OCI-LY1 (cell line): Measurements from ENCODE around the gene LTB4R.

ENCODE experiments used
- H2AFZ ChIP-seq: fragments of 200-600 bp; sonication (generic), shearing (Covaris generic); 2 replicates; pipeline ENCODE4 v1.6.0; 2014; ENCODE audit warnings: antibody characterized with exemption, mild to moderate bottlenecking, low read length
- H3F3A ChIP-seq: fragments of 200-600 bp; sonication (generic), shearing (Covaris generic); 2 replicates; pipeline ENCODE4 v1.6.0; 2014; ENCODE audit warnings: mild to moderate bottlenecking, antibody characterized with exemption, low read length, moderate library complexity; ENCODE audit not compliant: insufficient read depth
- H3K27ac ChIP-seq: fragments of 200-600 bp; sonication (generic); 2 replicates; pipeline ENCODE4 v1.5.1; 2014; ENCODE audit warnings: low read length, mixed run types, mild to moderate bottlenecking, low read depth; ENCODE audit not compliant: poor library complexity, severe bottlenecking
- H3K27me3 ChIP-seq: fragments of 200-600 bp; sonication (generic); 2 replicates; pipeline ENCODE4 v1.6.0; 2014; ENCODE audit warnings: antibody characterized with exemption, mild to moderate bottlenecking, low read length, moderate library complexity; ENCODE audit not compliant: insufficient read depth
- H3K36me3 ChIP-seq: fragments of 200-600 bp; sonication (generic); 2 replicates; pipeline ENCODE4 v1.6.1; 2014; ENCODE audit warnings: mild to moderate bottlenecking, antibody characterized with exemption, low read length, moderate library complexity, mixed read lengths; ENCODE audit not compliant: insufficient read depth
- H3K4me1 ChIP-seq: fragments of 200-600 bp; sonication (generic); 2 replicates; pipeline ENCODE4 v1.5.1; 2014; ENCODE audit warnings: mild to moderate bottlenecking, low read length, moderate library complexity; ENCODE audit not compliant: insufficient read depth, severe bottlenecking
- H3K4me2 ChIP-seq: fragments of 200-600 bp; sonication (generic), shearing (Covaris generic); 2 replicates; pipeline ENCODE4 v1.6.1; 2014; ENCODE audit warnings: low read length
- H3K4me3 ChIP-seq: fragments of 200-600 bp; sonication (generic); 2 replicates; pipeline ENCODE4 v1.5.1; 2014; ENCODE audit warnings: low read length, low read depth, mild to moderate bottlenecking, mixed read lengths; ENCODE audit not compliant: poor library complexity, severe bottlenecking
- H3K79me2 ChIP-seq: fragments of 200-600 bp; shearing (Covaris generic); 2 replicates; pipeline ENCODE4 v1.6.1; 2016; ENCODE audit warnings: mixed run types, low read length, mixed read lengths; ENCODE audit not compliant: insufficient read depth
- H3K9ac ChIP-seq: fragments of 200-600 bp; sonication (generic), shearing (Covaris generic); 2 replicates; pipeline ENCODE4 v1.6.1; 2014; ENCODE audit warnings: mild to moderate bottlenecking, low read length, mixed read lengths
- H3K9me2 ChIP-seq: fragments of 200-600 bp; sonication (generic), shearing (Covaris generic); 2 replicates; pipeline ENCODE4 v1.6.1; 2014; ENCODE audit warnings: low read depth, mild to moderate bottlenecking, low read length, mixed read lengths
- H3K9me3 ChIP-seq: fragments of 200-600 bp; shearing (Covaris generic); 2 replicates; pipeline ENCODE4 v1.6.1; 2014; ENCODE audit warnings: low read length, mixed read lengths
- H4K20me1 ChIP-seq: fragments of 200-600 bp; sonication (generic), shearing (Covaris generic); 2 replicates; pipeline ENCODE4 v1.6.0; 2016; ENCODE audit warnings: mild to moderate bottlenecking, low read length; ENCODE audit not compliant: insufficient read depth
- CTCF ChIP-seq: fragments of 200-600 bp; sonication (generic), shearing (Covaris generic); IDR thresholded peaks from 2 replicates; pipeline ENCODE4 v1.5.1; 2017; ENCODE audit warnings: mild to moderate bottlenecking, antibody characterized with exemption, low read length, moderate library complexity, mixed read lengths
- EZH2 ChIP-seq: fragments of 200-600 bp; sonication (generic), shearing (Covaris generic); IDR thresholded peaks from 2 replicates; pipeline ENCODE4 v1.8.0; 2017; ENCODE audit warnings: borderline replicate concordance, mixed run types, mild to moderate bottlenecking, antibody characterized with exemption, low read length, moderate library complexity, mixed read lengths

Gene LTB4R

GRCh38 chr14:24304019-24304387 lies 7.3 kb upstream of the LTB4R start:
- Histone ChIP-seq H3K27me3 (no peaks in the 10 kb centered on the region), H3K36me3 (peaks cover 78% of the 10 kb centered on the region), H3K9me3 (no peaks in the 10 kb centered on the region), H3K4me3 (no peak overlapping the region), H3K4me2 (no peak overlapping the region), H3K9me2 (no peaks in the 10 kb centered on the region), H3K27ac (no peak overlapping the region), H4K20me1 (no peaks in the 10 kb centered on the region), H2AFZ (no peak overlapping the region), H3K4me1 (peaks cover 17% of the 10 kb centered on the region), H3K9ac (no peak overlapping the region), H3K79me2 (no peaks in the 10 kb centered on the region), H3F3A (no peaks in the 10 kb centered on the region)
- TF ChIP-seq EZH2 = no peak
- no peak for TF ChIP-seq CTCF

- no peaks in the 10 kb centered on the region for H3K27me3 ChIP-seq
- no peak overlapping the region for H3K27ac ChIP-seq
- no peaks in the 10 kb centered on the region for H3F3A ChIP-seq
- H3K79me2 ChIP-seq = no peaks in the 10 kb centered on the region
- peaks cover 67% of the 10 kb centered on the region for H3K36me3 ChIP-seq
- no peak overlapping the region for H3K9ac ChIP-seq
- H3K4me3 ChIP-seq = no peak overlapping the region
- no peaks in the 10 kb centered on the region for H3K9me3 ChIP-seq
- no peaks in the 10 kb centered on the region for H3K9me2 ChIP-seq
- H4K20me1 ChIP-seq = no peaks in the 10 kb centered on the region
- no peak for TF ChIP-seq EZH2
- no peak for TF ChIP-seq CTCF
- H2AFZ ChIP-seq = no peak overlapping the region
- no peak overlapping the region for H3K4me2 ChIP-seq
- H3K4me1 ChIP-seq = peaks cover 27% of the 10 kb centered on the region
These were observed 4.1 kb upstream of the LTB4R start for GRCh38 chr14:24307156-24307574.

DNA sequence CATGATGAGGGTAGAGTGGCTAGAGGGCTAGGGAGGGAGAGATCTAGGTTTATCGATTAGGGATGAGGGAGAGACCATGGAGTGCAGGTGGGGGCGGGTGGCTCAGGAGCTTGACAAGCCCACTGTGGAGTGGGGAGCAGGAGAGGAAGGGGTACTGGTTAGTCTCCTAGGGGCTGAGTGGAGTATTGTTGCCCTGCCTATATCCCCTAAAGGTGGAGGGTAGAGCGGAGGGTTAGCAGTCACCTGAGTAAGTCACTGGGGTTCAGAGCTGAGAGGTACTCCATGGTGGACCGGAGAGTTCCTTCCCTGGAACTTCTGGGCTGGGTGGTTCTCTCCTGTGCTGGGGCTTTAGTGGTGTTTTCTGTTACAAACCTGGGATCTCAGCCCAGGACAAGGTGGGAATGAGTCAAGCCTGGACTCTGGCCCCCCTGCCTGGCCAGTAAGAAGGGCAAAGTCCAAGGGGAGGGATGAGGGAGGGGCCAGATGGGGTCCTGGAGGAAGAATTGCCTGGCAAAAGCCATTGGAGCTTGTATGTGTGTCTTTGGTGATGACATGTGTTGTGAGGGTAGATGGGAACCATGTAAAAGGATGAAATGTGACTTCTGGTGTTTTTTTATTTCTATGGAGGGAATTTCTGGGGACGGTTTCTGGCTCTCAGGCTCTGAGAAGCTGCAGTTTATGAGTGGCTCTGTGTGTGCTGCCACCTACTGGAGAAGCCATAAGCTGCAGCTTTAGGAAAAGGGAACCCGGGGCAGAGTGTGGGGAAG lies 3.5 kb upstream of the LTB4R start, which contains the start of gene CIDEB:
Gene CIDEB (minus strand): TSS at position 403 of the 767 bp plus-strand sequence. CDS start 119 bp downstream, at position 284.
- no peak within 1 kb of the TSS for H2AFZ ChIP-seq
- H3K79me2 ChIP-seq = no peaks in the 10 kb centered on the region
- H3K4me1 ChIP-seq = peaks cover 29% of the 10 kb centered on the region
- H3K27me3 ChIP-seq = no peaks in the 10 kb centered on the region
- no peaks in the 10 kb centered on the region for H3K9me2 ChIP-seq
- H3K9me3 ChIP-seq = no peaks in the 10 kb centered on the region
- H3K9ac ChIP-seq = no peak within 1 kb of the TSS
- H4K20me1 ChIP-seq = no peaks in the 10 kb centered on the region
- H3K4me2 ChIP-seq = no peak within 1 kb of the TSS
- H3K36me3 ChIP-seq = peaks cover 61% of the 10 kb centered on the region
- no peaks in the 10 kb centered on the region for H3F3A ChIP-seq
- no peak within 1 kb of the TSS for H3K27ac ChIP-seq
- no peak for TF ChIP-seq EZH2
- TF ChIP-seq CTCF = peak; percentile 96
- H3K4me3 ChIP-seq = no peak within 1 kb of the TSS
